H9 (cell line): Measurements from ENCODE around the gene DLG5. TPM values are rescaled to one million over a fixed set of nuclear protein-coding genes. Genes with fewer than 3 reads are reported as not detected.
A peak's percentile ranks its signal among the peaks of the same experiment; 100 is the strongest.

ENCODE experiments used
- DNase-seq: peaks from one replicate; pipeline ENCODE4 v3.0.0-alpha.2; 2017
- H2AFZ ChIP-seq: one replicate; pipeline ENCODE4 v1.6.1; 2013; ENCODE audit warnings: mild to moderate bottlenecking, low read length, control low read depth, moderate library complexity
- H2AK5ac ChIP-seq: 2 replicates; pipeline ENCODE4 v1.6.1; 2013; ENCODE audit warnings: low read length, control low read depth, mixed read lengths; ENCODE audit not compliant: insufficient read length
- H2BK120ac ChIP-seq: one replicate; pipeline ENCODE4 v1.6.1; 2013; ENCODE audit warnings: low read depth, mild to moderate bottlenecking, low read length, control low read depth, inconsistent platforms; ENCODE audit not compliant: poor library complexity, severe bottlenecking
- H2BK12ac ChIP-seq: 2 replicates; pipeline ENCODE4 v1.6.1; 2013; ENCODE audit warnings: low read length, control low read depth, mixed read lengths, low read depth; ENCODE audit not compliant: insufficient read length
- H2BK15ac ChIP-seq: 2 replicates; pipeline ENCODE4 v1.6.1; 2013; ENCODE audit warnings: low read depth, low read length, control low read depth
- H2BK20ac ChIP-seq: one replicate; pipeline ENCODE4 v1.6.1; 2013; ENCODE audit warnings: low read depth, mild to moderate bottlenecking, low read length, control low read depth, inconsistent platforms; ENCODE audit not compliant: poor library complexity, severe bottlenecking
- H2BK5ac ChIP-seq: 2 replicates; pipeline ENCODE4 v1.6.1; 2013; ENCODE audit warnings: low read length, control low read depth, mixed read lengths; ENCODE audit not compliant: insufficient read length
- H3K14ac ChIP-seq: 2 replicates; pipeline ENCODE4 v1.6.1; 2013; ENCODE audit warnings: low read length, control low read depth; ENCODE audit not compliant: insufficient read depth
- H3K18ac ChIP-seq: 2 replicates; pipeline ENCODE4 v1.6.1; 2013; ENCODE audit warnings: low read depth, mild to moderate bottlenecking, mixed read lengths, low read length, control low read depth; ENCODE audit not compliant: insufficient read length
- H3K23ac ChIP-seq: 2 replicates; pipeline ENCODE4 v1.6.1; 2013; ENCODE audit warnings: low read length, control low read depth, mixed read lengths, low read depth; ENCODE audit not compliant: insufficient read length
- H3K23me2 ChIP-seq: 2 replicates; pipeline ENCODE4 v1.6.1; 2013; ENCODE audit warnings: low read depth, mild to moderate bottlenecking, mixed read lengths, low read length, control low read depth; ENCODE audit not compliant: insufficient read length, poor library complexity, severe bottlenecking
- H3K27ac ChIP-seq: 2 replicates; pipeline ENCODE4 v1.5.1; 2013; ENCODE audit warnings: low read length, control low read depth, mixed read lengths, low read depth; ENCODE audit not compliant: insufficient read length
- H3K27me3 ChIP-seq: 2 replicates; pipeline ENCODE4 v1.6.1; 2013; ENCODE audit warnings: low read length, control low read depth, inconsistent platforms; ENCODE audit not compliant: insufficient read depth
- H3K4ac ChIP-seq: 2 replicates; pipeline ENCODE4 v1.6.1; 2013; ENCODE audit warnings: low read depth, mild to moderate bottlenecking, control low read depth, inconsistent platforms, low read length, moderate library complexity
- H3K4me1 ChIP-seq: 2 replicates; pipeline ENCODE4 v1.6.1; 2013; ENCODE audit warnings: low read length, control low read depth, inconsistent platforms; ENCODE audit not compliant: insufficient read depth
- H3K4me2 ChIP-seq: 2 replicates; pipeline ENCODE4 v1.6.1; 2013; ENCODE audit warnings: low read length, control low read depth, mixed read lengths; ENCODE audit not compliant: insufficient read length, insufficient read depth
- H3K56ac ChIP-seq: 2 replicates; pipeline ENCODE4 v1.6.1; 2013; ENCODE audit warnings: low read depth, mild to moderate bottlenecking, mixed read lengths, low read length, control low read depth; ENCODE audit not compliant: insufficient read length
- H3K79me1 ChIP-seq: 2 replicates; pipeline ENCODE4 v1.6.1; 2013; ENCODE audit warnings: low read depth, mild to moderate bottlenecking, moderate library complexity, low read length, control low read depth, inconsistent platforms; ENCODE audit not compliant: insufficient read depth, poor library complexity, severe bottlenecking
- H3K79me2 ChIP-seq: 2 replicates; pipeline ENCODE4 v1.6.1; 2013; ENCODE audit warnings: low read length, control low read depth, inconsistent platforms; ENCODE audit not compliant: insufficient read depth
- H3K9ac ChIP-seq: 2 replicates; pipeline ENCODE4 v1.6.1; 2013; ENCODE audit warnings: low read length, control low read depth, mixed read lengths; ENCODE audit not compliant: insufficient read length; ENCODE audit errors: extremely low read depth
- H3K9me3 ChIP-seq: one replicate; pipeline ENCODE4 v1.6.1; 2013; ENCODE audit warnings: low read depth, low read length, inconsistent platforms; ENCODE audit not compliant: control insufficient read depth
- H3T11ph ChIP-seq: one replicate; pipeline ENCODE4 v1.6.1; 2013; ENCODE audit warnings: mild to moderate bottlenecking, low read length, control low read depth, inconsistent platforms
- H4K20me1 ChIP-seq: one replicate; pipeline ENCODE4 v1.6.1; 2013; ENCODE audit not compliant: control insufficient read depth, insufficient read length, insufficient read depth
- H4K5ac ChIP-seq: 2 replicates; pipeline ENCODE4 v1.6.1; 2013; ENCODE audit warnings: low read depth, mild to moderate bottlenecking, mixed read lengths, low read length, control low read depth; ENCODE audit not compliant: insufficient read length
- H4K8ac ChIP-seq: replicated peaks from 2 replicates; pipeline ENCODE4 v1.6.1; 2013; ENCODE audit warnings: low read length, control low read depth, mixed read lengths, low read depth; ENCODE audit not compliant: insufficient read length
- H4K91ac ChIP-seq: 2 replicates; pipeline ENCODE4 v1.6.1; 2013; ENCODE audit warnings: low read depth, mild to moderate bottlenecking, moderate library complexity, mixed read lengths, low read length, control low read depth; ENCODE audit not compliant: insufficient read length
- H3K27ac Mint-ChIP-seq, 3 experiments: 2 replicates in 2 of 3; 3 replicates in 1 of 3; pipeline ENCODE4 v1.8.0; 2020 to 2021; ENCODE audit warnings: mixed read lengths in 3 of 3, mild to moderate bottlenecking in 1 of 3, moderate library complexity in 1 of 3
- H3K27me3 Mint-ChIP-seq: 2 replicates; pipeline ENCODE4 v1.8.0; 2021; ENCODE audit warnings: low read depth, mild to moderate bottlenecking, moderate library complexity, mixed read lengths
- H3K36me3 Mint-ChIP-seq, 3 experiments: 2 replicates in 2 of 3; 3 replicates in 1 of 3; pipeline ENCODE4 v1.8.0; 2020 to 2021; ENCODE audit warnings: low read depth in 3 of 3, mixed read lengths in 3 of 3; ENCODE audit not compliant: insufficient read depth in 1 of 3
- H3K4me1 Mint-ChIP-seq, 2 experiments: 2 replicates each; pipeline ENCODE4 v1.8.0; 2020; ENCODE audit warnings: mixed read lengths in 2 of 2
- H3K4me3 Mint-ChIP-seq, 2 experiments: 2 replicates in 1 of 2; 3 replicates in 1 of 2; pipeline ENCODE4 v1.8.0; 2020 to 2021; ENCODE audit warnings: mild to moderate bottlenecking in 2 of 2, mixed read lengths in 2 of 2, moderate library complexity in 1 of 2
- H3K9me3 Mint-ChIP-seq, 2 experiments: 2 replicates in 1 of 2; 3 replicates in 1 of 2; pipeline ENCODE4 v1.8.0; 2020; ENCODE audit warnings: mild to moderate bottlenecking in 2 of 2, mixed read lengths in 2 of 2, moderate library complexity in 1 of 2
- WGBS: extraction: QIAGEN DNeasy Blood & Tissue Kit; methylation state at CpG from one replicate; pipeline ENCODE4 v1.1.7; 2013; ENCODE audit warnings: missing lambda C conversion rate, low lambda C conversion rate, mixed read lengths; ENCODE audit not compliant: insufficient read length; ENCODE audit errors: extremely low coverage; 5-methylcytosine and 5-hydroxymethylcytosine counted together
- total RNA-seq: library from RNA; stranded (reverse); gene quantifications from 2 replicates; pipeline ENCODE4 v1.2.1, GENCODE V29; 2021
- TF ChIP-seq, protein P1 (sequence below): fragments of 200-600 bp; sonication (generic); conservative IDR thresholded peaks from 3 replicates; pipeline ENCODE4 v1.8.0; 2021; ENCODE audit warnings: antibody characterized with exemption, mild to moderate bottlenecking

The DLG5 gene
- total RNA-seq, 1 experiment from 2014 or later: 67.4 TPM

DNA sequence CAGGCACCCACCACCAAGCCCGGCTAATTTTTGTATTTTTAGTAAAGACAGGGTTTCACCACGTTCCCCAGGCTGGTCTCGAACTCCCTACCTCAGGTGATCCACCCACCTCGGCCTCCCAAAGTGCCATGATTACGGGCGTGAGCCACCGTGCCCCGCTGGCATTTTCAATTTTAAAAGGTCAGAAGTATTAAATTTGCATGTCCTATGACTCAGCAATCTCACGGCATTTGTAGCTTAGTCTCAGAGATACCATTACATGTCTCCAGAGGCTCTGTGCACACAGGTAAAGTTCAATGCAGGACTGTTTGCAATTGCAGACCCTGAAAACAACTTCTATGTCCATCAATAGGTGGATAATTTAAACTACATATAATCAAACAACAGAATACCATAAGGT is 99.2 kb downstream of the DLG5 start:
- no CpG with 5 or more reads among the region's 9 CpGs for WGBS
- H3K4me2 ChIP-seq: no peak overlapping the region
- no peak overlapping the region for H3K9ac ChIP-seq
- no peaks in the 10 kb centered on the region for H3K9me3 ChIP-seq
- no peaks in the 10 kb centered on the region for H3K23me2 ChIP-seq
- Mint-ChIP-seq H3K4me1 (peaks cover 0 to 4% of the 10 kb centered on the region in 2 experiments; a peak in 2 of 4 replicates), H3K36me3 (peaks cover 36 to 80% (median 61%) of the 10 kb centered on the region in 3 experiments; a peak in 6 of 7 replicates), H3K4me3 (no peak overlapping the region), H3K27ac (peak overlapping the region in 1 of 3 experiments; percentile 91; a peak in 1 of 7 replicates), H3K27me3 (no peaks in the 10 kb centered on the region), H3K9me3 (no peaks in the 10 kb centered on the region)
- H3K23ac ChIP-seq: no peak overlapping the region
- H3K56ac ChIP-seq: no peak overlapping the region
- H2AFZ ChIP-seq: no peak overlapping the region
- H3T11ph ChIP-seq: no peak overlapping the region
- H2BK120ac ChIP-seq: no peak overlapping the region
- H3K18ac ChIP-seq: no peak overlapping the region
- TF ChIP-seq, protein P1, sequence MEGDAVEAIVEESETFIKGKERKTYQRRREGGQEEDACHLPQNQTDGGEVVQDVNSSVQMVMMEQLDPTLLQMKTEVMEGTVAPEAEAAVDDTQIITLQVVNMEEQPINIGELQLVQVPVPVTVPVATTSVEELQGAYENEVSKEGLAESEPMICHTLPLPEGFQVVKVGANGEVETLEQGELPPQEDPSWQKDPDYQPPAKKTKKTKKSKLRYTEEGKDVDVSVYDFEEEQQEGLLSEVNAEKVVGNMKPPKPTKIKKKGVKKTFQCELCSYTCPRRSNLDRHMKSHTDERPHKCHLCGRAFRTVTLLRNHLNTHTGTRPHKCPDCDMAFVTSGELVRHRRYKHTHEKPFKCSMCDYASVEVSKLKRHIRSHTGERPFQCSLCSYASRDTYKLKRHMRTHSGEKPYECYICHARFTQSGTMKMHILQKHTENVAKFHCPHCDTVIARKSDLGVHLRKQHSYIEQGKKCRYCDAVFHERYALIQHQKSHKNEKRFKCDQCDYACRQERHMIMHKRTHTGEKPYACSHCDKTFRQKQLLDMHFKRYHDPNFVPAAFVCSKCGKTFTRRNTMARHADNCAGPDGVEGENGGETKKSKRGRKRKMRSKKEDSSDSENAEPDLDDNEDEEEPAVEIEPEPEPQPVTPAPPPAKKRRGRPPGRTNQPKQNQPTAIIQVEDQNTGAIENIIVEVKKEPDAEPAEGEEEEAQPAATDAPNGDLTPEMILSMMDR: no peak
- no peak overlapping the region for H2BK12ac ChIP-seq
- no peak overlapping the region for H2BK5ac ChIP-seq
- H3K27me3 ChIP-seq: no peaks in the 10 kb centered on the region
- H2BK15ac ChIP-seq: no peak overlapping the region
- no peak overlapping the region for H4K5ac ChIP-seq
- no peak overlapping the region for H4K91ac ChIP-seq
- no peak overlapping the region for H2AK5ac ChIP-seq
- H3K79me1 ChIP-seq: no peaks in the 10 kb centered on the region
- H4K8ac ChIP-seq: no peak overlapping the region
- no peak overlapping the region for H3K4ac ChIP-seq
- H3K27ac ChIP-seq: no peak overlapping the region
- no peaks in the 10 kb centered on the region for H4K20me1 ChIP-seq
- no peak overlapping the region for H2BK20ac ChIP-seq
- no peaks in the 10 kb centered on the region for H3K79me2 ChIP-seq
- no peak for DNase-seq
- H3K4me1 ChIP-seq: no peaks in the 10 kb centered on the region
- no peak overlapping the region for H3K14ac ChIP-seq
